GM21786 (cell line): ENCODE measurements around the gene FRG2.
A peak's percentile ranks its signal among the peaks of the same experiment; 100 is the strongest.
"Not testable (repeated sequence)": the region's sequence is repeated elsewhere in the genome, so short reads cannot be mapped to it uniquely, and the experiment has no call there.

Experiments
- ATAC-seq: cut with Tn5 transposase; IDR thresholded peaks from one replicate; pipeline ENCODE4 v1.9.1; 2021; ENCODE audit not compliant: unreplicated experiment

FRG2 gene

DNA sequence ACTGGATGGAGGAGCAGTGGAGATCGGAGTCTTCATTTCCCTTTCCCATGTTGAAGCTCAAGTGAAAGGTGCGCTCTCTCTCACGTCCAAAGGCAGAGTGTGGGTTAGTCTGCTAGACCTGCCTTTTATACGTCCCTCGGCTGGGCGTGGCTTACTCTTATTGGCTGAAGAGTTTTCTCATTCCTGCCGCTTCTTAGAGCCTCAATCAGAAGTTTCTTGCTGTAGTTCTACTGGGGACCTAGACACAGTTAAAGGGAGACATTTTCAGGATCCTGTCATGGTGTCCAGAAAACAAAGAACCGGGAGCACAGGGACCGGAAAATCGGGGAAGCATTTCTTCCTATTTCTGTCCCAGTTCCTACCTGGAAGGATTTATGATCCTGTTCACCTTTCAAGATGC lies at the start of gene FRG2:
Gene FRG2, minus strand, starts transcription at position 101 of the 400 bp plus-strand sequence. Its CDS starts 52 bp downstream, at position 49.
- ATAC-seq = not testable (repeated sequence)

DNA sequence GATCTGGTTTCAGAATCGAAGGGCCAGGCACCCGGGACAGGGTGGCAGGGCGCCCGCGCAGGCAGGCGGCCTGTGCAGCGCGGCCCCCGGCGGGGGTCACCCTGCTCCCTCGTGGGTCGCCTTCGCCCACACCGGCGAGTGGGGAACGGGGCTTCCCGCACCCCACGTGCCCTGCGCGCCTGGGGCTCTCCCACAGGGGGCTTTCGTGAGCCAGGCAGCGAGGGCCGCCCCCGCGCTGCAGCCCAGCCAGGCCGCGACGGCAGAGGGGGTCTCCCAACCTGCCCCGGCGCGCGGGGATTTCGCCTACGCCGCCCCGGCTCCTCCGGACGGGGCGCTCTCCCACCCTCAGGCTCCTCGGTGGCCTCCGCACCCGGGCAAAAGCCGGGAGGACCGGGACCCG lies 41.3 kb upstream of the FRG2 start:
- ATAC-seq = not testable (repeated sequence)

DNA sequence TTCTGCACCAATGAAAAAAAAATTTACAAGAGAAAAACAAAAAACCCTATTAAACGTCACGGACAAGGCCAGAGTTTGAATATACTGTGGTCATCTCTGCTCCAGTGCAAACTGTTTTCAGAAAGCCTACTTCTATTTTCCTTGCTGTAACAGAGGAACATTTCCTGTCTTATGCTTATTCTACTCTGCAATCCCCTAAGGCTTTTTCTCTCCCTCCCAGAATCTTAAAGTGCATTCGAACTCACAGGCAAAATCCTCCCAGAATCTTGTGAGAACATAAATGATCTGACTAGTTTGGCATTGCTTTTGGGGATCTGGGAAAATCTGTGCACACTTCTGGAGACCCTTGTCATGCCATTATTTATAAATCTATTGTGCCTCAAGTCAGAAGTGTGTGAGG lies 37.7 kb upstream of the FRG2 start:
- not testable (repeated sequence) for ATAC-seq

DNA sequence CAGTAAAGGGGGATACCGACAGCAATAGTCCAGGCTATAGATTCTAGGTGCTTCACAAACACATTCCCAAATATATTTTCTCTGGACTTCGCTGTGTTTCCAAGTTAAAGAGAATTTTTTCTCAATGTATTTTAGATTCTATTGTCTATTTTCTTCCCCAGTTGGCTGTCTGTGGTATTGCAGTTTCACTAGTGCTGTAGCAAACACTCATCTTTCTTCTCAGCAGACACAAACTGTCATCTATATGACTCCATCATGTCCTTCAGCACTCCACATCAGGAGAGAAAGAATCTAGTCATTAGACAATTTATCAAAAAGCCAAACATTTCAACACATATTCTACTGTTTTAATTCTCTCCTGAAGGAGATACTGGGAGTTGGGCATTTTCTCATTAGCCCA lies 37.3 kb upstream of the FRG2 start, which contains the start of gene DBET:
Gene DBET, plus strand, starts transcription at position 161 of the 400 bp plus-strand sequence.
- peak; percentile 55 for ATAC-seq

DNA sequence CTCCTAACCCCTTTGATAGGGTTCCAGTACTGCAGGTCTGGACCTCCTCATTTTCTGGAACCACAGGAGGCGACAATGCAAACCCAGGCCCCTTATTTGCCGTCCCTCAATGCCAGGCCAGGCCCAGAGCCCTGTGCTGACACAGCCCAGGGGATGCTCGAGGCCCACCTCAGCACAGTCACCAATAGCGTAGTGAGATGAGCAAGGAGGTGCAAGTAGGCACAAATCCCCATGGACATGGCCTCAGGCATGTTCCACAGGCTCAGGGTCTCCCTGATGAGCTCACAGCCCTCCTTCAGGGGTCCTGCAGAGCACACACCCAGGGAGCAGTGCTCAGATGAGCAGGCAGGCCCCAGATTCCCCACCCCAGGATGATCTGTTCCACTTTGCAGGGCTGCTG lies 31.9 kb upstream of the FRG2 start:
- ATAC-seq = not testable (repeated sequence)

DNA sequence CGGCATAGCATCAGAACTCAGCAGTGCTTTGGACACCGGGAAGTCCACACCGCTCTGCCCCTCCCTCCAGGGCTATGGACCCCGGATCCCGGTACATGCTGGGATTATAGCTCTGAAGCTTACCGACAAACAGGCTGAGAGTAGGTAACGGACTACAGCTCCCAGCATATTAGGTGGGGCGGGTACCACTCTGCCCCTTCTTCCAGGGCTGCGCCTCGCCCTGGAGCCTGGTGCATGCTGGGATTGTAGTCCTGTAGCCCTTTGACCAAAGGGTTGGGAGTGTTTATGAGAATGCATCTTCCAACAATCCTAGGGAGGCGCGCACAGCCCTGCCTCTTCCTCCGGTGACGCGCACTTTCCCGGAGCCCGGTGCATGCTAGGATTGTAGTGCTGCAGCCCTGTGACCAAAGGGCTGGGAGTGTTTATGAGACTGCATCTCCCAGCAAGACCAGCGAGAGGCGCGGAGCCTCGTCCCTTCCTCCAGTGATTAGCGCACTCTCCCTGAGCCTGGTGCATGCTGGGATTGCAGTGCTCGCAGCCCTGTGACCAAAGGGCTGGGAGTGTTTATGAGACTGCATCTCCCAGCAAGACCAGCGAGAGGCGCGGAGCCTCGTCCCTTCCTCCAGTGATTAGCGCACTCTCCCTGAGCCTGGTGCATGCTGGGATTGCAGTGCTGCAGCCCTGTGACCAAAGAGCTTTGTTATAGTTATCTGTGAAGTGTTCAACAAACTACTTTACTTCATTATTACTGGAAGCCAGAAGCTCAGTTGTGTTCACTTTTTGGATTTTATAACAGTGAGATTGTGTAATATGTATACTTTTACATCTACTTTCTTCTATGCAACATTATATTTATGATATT lies 22.6 kb upstream of the FRG2 start:
- ATAC-seq = not testable (repeated sequence)

DNA sequence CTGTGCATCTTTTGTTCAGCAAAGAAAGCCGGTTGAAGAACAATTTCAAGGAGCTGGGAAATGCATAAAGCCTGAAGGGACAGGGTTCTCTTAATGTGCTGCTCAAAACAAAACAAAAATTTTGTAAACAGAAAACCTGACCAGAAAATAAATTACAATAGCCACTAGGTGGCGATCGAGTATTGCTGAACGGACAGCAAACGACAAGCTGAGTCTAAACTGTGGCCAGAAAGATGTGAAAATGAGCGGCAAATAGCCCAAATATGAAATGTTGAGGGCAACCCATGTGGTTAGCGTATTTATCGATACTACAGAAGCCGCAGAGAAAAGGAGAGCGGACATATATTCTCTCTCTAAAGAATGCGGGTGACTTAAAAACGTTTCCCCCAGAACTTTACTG lies 20.6 kb upstream of the FRG2 start:
- not testable (repeated sequence) for ATAC-seq

DNA sequence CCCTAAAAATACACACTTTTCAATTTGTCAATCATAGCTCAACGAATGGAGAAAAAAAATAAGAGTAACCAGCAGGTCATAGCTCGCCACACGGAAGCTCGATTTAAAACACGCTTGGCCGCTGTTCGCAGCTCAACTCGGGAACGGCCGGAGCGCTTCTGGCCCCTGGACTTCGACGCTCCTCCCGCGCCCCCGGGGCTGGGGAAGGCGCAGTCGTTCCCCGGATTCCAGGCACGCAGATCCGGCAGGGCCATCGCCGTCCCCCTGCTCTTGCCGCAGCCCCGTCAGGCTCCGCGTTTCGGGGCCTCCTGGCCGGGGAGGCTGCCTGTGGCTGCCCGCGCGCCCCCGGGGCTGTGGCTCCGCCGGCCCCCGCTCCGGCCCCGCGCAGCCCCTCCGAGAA lies 13.8 kb upstream of the FRG2 start:
- not testable (repeated sequence) for ATAC-seq

DNA sequence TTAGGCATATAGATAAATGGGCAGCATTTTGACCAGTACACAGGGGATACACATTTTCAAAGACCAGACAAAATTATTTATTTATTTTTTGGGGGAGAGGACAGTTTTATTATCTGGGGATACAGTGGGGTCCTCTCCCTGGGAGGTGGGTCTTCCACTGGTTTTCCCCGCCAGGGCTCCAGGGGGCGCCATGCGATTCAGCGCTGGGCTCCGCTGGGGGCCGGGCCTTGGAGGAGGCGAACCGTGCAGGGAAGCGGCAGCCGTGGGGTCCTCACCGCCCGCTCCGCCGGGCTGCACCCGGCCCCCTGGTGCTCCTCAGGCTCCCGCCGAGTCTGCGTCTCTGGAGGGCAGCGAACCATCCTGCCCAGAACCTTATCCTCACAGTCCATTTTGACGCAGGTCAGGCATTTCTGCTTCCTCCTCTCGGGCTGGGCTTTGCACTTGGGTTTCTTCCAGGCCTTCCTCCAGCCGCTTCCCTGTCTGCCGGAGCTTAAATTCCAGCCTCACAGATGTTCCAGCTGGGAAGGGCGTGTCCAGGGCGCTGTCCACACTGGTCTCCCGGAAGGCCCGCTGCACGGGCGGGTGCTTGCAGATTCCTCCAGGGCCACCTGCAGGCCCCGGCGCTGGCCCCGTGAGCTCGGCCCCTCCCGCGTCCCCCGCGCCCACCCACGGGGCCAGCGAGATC lies 10.8 kb upstream of the FRG2 start:
- ATAC-seq = peak; percentile 80

DNA sequence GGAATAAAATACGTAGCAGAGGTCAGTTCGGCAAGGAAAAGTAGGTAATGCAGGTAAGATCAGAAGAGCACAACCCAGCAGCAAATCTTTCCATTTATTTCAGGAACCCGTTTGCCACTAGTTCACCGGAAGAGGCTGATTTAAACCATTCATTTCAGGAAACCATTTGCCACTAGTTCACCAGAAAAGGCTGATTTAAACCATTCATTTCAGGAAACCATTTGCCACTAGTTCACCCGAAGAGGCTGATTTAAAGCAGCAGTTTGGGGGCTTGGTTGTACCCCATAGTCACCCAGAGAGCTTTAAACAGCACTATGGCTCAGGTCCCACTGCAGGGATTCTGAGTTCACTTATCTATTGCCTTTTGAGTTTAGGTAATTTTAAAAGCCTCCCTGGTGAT lies 4.2 kb upstream of the FRG2 start:
- ATAC-seq = not testable (repeated sequence)

DNA sequence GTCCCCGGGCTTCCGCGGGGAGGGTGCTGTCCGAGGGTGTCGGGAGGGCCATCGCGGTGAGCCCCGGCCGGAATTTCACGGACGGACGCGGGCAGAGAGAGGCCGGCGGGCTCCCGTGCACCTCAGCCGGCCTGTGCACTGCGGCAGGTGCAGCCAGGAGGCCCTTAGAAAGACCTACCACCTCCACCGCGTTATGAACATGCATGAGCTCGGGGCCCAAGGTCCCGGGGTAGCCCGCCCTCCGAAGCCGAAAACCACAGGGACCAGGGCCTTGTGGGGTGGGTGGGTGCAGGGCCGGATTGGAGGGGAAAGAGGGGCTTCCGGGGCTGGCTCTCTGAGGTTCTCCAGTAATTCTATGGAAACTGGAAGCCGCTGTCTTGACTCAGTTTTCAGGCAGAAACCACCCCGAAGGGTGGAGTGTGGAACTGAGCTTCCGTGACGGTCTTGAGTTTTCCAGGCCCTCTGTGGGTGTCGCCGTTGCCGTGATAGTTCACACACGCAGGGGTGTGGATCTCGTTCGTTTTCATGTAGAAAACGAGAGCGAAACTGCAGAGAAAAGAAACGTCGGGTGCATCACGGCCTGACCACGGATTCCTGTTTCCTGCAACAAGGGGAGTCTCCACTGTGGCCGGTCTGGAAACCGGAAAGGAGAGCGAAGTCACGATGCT lies 4.3 kb downstream of the FRG2 start:
- ATAC-seq = peak; percentile 35

DNA sequence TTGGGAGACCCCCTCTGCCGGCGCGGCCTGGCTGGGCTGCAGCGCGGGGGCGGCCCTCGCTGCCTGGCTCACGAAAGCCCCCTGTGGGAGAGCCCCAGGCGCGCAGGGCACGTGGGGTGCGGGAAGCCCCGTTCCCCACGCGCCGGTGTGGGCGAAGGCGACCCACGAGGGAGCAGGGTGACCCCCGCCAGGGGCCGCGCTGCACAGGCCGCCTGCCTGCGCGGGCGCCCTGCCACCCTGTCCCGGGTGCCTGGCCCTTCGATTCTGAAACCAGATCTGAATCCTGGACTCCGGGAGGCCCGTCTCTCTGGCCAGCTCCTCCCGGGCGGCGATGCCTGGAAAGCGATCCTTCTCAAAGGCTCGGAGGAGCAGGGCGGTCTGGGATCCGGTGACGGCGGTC lies 5.1 kb downstream of the FRG2 start:
- not testable (repeated sequence) for ATAC-seq

DNA sequence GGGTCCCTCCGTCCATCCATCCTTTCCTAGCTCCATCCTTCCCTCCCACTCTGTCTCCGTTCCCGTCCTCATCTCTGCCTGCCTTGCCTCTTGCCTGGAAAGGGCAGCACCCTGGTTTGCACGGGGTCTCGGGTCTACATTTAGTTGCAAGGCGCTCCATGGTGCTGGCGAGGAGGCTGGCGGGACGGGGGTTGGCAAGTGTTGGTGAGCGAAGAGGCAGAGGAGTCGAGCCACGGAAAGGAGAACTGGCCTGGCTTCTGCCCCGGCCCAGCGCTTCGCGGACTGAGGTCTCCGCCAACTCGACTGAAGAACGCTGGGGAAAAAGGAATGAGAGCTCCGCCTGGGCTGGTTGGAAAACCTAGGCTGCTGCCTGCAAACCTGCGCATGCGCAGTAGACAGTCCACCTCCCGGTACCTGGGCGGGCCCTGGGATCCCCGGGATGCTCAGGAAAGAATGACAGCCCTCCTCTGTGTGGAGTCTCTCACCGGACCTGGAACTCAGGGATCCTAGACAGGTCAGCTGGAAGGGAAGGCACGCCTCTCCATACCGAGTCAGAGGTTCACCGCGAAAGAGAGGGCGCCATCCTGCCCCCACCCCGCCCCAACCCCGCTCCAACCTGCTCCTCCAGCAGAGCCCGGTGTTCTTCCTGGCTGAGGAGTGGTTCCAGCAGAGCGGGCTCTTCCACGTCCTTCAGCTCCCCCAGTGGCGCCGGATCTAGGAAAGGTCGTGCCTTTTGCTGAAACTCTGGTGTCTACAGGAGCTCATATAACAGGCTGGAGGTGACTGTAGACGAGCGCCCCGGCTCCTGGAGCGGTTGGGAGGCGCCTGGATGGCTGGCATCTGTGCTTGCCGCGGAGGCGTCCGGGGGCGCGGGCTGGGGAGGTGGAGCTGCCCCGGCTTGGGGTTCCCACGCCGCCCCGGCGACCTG lies 6.0 kb downstream of the FRG2 start:
- ATAC-seq = no peak

DNA sequence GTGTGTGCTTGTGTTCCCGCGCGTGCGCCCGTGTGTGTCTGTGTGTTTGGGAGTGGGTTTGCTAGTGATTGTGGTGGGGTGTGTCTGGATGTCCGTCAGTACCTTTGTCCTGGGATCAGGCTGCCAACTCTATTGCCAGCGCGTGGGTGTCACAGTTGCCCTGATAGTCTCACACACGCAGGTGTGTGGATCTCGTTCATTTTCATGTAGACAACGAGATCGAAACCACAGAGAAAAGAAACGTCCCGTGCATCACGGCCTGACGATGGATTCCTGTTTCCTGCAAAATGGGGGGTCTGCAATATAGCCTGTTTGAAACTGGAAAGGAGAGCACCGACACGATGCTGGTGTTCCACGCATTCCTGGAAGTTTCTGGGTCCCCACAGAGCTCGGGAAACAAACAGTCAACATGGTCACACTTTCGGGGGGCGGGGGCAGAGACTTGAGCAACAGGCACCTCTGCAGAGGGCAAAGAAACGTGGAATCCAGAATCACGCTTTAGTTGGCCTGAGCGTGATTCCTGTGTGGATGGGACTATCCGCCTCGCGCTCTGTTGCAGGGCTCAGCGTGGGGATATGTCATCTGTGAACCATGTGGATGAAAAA lies 7.1 kb downstream of the FRG2 start:
- ATAC-seq = not testable (repeated sequence)

DNA sequence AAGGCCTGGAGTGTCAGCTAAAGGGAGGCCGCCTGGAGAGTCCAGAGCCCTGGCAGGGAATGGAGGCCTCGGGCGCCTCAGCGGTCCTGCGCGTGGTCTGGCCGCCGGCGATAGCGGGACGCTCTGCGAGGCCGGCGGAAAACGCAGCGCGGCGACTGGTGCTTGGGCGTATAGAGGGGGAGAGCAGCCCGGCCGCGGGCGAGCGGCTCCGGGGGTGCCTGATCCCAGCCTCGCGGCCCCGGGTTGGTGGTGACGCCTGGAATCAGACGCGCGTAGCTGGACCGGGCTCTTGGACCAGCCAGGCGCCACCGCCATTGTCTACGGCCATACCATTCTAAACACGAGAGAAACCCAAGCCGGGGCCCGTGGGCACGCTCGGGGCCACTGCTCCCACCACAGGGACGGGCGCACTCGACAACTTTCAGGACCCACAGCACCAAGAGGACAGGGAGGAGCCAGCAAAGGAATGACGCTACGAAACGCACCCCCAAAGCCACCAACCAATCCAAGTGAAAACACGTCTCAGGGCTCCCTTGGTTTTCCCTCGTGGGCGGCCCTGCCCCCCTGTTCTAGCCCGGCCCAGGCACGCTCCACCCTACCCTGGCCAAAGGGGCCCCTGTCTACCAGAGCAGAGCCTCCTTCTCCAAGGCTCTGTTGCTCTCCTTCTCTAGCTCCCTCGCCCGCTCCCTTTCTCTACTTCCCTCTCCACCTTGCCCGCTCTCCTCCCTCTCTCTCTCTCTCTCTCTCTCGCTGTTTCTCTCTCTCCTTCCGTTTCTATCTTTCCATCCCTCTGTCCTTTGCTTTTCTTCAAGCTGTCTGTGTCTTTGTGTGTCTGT lies 7.8 kb downstream of the FRG2 start:
- no peak for ATAC-seq

DNA sequence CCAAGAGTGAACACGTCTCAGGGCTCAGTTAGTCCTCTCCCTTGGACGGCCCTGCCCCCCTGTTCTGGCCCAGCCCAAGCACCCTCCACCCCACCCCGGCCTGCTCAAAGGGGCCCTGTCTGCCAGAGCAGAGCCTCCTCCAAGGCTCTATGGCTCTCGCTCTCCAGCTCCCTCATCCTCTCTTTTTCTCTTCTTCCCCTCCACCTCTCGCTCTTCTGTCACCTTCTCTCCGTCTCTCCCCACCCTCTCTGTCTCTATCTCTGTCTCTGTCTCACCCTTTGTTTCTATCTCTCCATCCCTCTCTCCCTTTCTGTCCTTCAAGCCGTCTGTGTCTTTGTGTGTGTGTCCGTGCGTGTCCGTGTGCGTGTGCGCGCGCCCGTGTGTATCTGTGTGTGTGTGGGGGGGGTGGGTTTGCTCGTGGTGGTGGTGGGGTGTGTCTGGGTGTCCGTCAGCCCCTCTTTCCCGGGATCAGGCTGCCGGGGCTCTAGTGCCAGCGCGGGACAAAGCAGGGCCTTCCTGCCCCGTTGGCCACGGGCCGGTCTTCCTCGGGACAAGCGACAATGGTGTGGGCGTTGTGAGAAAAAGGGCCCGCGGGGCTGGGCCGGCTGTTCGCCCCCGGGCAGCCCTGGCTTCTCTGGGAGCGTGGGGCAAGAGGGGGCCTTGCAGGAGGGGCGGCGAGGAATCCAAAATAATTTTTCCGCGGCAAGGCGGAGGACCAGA lies 8.7 kb downstream of the FRG2 start:
- no peak for ATAC-seq

DNA sequence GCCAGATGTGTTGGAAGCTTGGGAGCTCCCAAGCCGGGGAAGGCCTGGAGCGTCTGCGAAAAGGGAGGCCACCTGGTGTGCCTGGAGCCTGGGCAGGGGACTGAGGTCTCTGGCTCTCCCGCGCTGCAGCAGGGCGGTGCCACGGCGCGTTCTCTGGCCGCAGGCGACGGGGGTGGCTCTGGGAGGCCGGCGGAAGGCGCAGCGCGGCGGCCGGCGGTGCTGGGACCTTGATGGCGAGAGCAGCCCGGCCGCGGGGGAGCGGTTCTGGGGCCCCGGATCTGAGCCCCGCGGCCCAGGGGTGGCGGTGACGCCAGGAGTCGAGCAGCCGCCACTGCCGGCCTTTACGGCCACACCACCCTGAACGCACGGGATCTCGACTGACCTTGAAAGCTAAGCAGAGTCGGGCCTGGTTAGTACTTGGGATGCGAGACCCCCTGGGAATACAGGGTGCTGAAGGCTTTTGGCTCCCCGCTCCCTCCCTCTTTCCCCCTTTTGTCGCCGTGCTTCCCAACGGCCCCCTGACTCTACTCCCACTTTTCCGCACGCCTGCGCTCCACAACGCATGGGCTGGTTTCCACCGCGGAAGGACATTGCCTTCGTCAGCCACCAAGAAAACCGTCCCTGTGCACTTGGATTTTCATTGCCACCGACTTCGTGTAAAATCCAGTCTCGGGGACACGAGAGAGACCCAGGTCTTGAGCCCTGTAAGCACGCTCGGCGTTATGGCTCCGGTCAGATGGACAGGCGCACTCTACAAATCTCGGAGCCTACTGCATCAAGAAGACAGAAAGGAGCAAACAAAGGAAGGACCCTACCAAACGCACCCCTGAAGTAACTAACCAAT lies 9.5 kb downstream of the FRG2 start:
- ATAC-seq = no peak
